ENCODE data around the gene ACTMAP.
"Not testable (repeated sequence)": the region's sequence is repeated elsewhere in the genome, so short reads cannot be mapped to it uniquely, and the experiment has no call there.

The ACTMAP gene

GRCh38 chr19:40750058-40750873 lies at the start of gene ACTMAP:
TSS of gene ACTMAP (minus strand) at chr19:40750477. CDS start at chr19:40749803, 674 bp downstream.
- DNase-seq: peak; percentile 99

- DNase-seq: no peak
Observed at GRCh38 chr19:40799558-40800338, 49.5 kb upstream of the ACTMAP start.

GRCh38 chr19:40798683-40799557 lies 48.6 kb upstream of the ACTMAP start, which contains the start of gene EGLN2:
TSS of gene EGLN2 (plus strand) at chr19:40799191. CDS start at chr19:40800573, 1,382 bp downstream.
- DNase-seq: peak; percentile 99 to 100

- peak; percentile 43 to 62 for DNase-seq
Observed at GRCh38 chr19:40797963-40798682, 47.8 kb upstream of the ACTMAP start.

GRCh38 chr19:40797166-40797962 lies 47.1 kb upstream of the ACTMAP start:
- DNase-seq: no peak

- no peak for DNase-seq
Observed at GRCh38 chr19:40791996-40792395, 41.7 kb upstream of the ACTMAP start.

GRCh38 chr19:40791349-40791748 lies 41.1 kb upstream of the ACTMAP start:
- DNase-seq: no peak

GRCh38 chr19:40786060-40787037 lies 36.1 kb upstream of the ACTMAP start:
- DNase-seq: no peak

GRCh38 chr19:40785526-40785925 lies 35.2 kb upstream of the ACTMAP start:
- DNase-seq: no peak

GRCh38 chr19:40784146-40784545 lies 33.9 kb upstream of the ACTMAP start:
- not testable (repeated sequence) for DNase-seq

GRCh38 chr19:40783711-40784110 lies 33.4 kb upstream of the ACTMAP start:
- DNase-seq: no peak

GRCh38 chr19:40781140-40781539 lies 30.9 kb upstream of the ACTMAP start:
- DNase-seq: no peak

- no peak for DNase-seq
Observed at GRCh38 chr19:40780582-40780981, 30.3 kb upstream of the ACTMAP start.

- no peak for DNase-seq
Observed at GRCh38 chr19:40778706-40779284, 28.5 kb upstream of the ACTMAP start.

- peak; percentile 99 to 100 for DNase-seq
Observed at GRCh38 chr19:40777937-40778705, 27.8 kb upstream of the ACTMAP start, which contains the start of gene RAB4B. TSS of gene RAB4B (plus strand) at chr19:40778247. CDS start at chr19:40778376, 129 bp downstream.

- DNase-seq: no peak
Observed at GRCh38 chr19:40777645-40777936, 27.3 kb upstream of the ACTMAP start.

- DNase-seq: peak; percentile 76 to 94
Observed at GRCh38 chr19:40776932-40777644, 26.8 kb upstream of the ACTMAP start.

- DNase-seq: no peak
Observed at GRCh38 chr19:40776364-40776763, 26.1 kb upstream of the ACTMAP start.
